HG02981 (cell line): ENCODE results near the gene CKMT1A.

Experiments used
- ATAC-seq: cut with Tn5 transposase; IDR thresholded peaks from one replicate; pipeline ENCODE4 v1.9.1; 2021; ENCODE audit warnings: mild to moderate bottlenecking, moderate library complexity; ENCODE audit not compliant: unreplicated experiment

CKMT1A gene

GRCh38 chr15:43746903-43747309 lies 53.2 kb downstream of the CKMT1A start:
- ATAC-seq, result peak; percentile 14

GRCh38 chr15:43748376-43748775 lies 54.7 kb downstream of the CKMT1A start:
- no peak for ATAC-seq
